NCI-H1417 (cell line): ENCODE data around the gene GPAT3.
"Not testable (repeated sequence)": the region's sequence is repeated elsewhere in the genome, so short reads cannot be mapped to it uniquely, and the experiment has no call there.

Experiments
- DNase-seq, 3 experiments: peaks; one replicate each; lab custom pipeline; 2025; lab: John Stamatoyannopoulos, UW

The GPAT3 gene

DNA sequence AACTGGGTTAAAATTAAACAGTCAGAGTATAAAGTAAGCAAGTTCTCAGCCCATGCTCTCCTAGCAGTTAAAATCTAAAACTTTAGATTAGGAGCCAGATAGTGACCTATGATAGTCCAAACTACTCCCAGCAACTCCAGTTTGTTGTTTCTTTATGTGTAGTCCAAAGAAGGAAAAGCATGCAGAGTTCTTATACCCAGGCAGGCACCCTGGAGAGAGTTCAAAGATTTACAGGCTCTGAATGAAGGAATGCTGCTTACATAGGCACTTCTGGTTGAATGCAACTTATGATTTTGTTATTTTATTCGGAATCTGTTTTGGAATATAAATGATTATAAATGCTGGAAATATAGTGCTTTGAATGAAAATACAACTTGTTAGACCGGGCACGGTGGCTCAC lies 67.2 kb downstream of the GPAT3 start:
- DNase-seq: no peak

DNA sequence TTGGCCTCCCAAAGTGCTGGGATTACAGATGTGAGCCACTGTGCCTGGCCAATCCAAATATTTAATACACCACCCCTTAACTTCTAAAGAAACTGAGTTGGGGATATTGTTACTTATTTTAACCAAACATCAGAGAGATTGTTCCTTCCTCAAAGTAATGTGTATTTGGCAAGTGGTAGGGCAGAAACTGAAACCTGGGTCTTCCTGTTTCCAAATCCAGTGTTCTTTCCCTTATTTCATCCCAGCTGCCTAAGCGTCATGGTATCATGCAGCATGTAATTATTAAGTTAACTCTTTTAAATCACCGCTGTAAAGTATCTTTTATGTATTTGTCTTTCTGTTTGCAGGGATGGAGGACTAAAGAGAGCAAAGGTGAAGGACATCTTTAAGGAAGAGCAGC lies 68.4 kb downstream of the GPAT3 start:
- no peak for DNase-seq

DNA sequence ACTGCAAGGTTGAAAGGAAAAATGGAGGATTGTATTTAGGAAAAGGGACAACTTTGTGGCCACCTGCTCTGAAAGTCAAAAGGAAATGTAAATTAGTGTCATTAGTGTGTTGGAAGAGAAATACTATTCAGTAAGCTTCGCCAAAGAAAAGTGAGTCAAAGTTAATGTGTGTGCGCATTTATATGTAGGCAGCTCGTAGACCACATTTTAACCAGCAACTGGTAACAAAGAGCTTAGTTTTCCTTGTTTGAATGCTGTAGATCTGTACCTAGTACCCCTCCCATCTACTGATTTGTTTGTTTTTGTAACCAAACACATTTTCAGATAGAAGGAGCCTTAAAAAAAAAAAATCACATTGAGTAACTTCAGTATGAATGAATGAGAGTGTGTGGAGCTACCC lies 69.3 kb downstream of the GPAT3 start:
- no peak for DNase-seq

DNA sequence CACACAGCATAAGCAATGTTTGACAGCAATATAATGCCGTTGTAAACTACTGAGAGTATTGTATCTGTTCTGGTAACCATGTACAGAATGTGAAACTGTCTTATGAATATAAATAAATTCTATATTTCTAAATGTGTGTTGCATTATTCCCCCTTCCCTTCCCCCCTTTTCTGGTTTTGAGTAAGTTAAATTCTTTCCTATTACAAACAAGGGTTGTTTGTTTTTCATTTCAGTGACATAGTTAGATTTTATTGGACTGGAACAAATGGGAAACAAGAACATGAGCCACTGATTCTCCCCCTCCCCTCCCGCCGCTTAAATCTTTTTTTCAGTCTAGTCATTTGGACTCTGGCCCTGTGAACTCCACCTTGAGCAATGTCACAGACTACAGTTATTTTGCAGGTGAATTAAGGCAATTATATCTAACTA lies 69.8 kb downstream of the GPAT3 start:
- no peak for DNase-seq

DNA sequence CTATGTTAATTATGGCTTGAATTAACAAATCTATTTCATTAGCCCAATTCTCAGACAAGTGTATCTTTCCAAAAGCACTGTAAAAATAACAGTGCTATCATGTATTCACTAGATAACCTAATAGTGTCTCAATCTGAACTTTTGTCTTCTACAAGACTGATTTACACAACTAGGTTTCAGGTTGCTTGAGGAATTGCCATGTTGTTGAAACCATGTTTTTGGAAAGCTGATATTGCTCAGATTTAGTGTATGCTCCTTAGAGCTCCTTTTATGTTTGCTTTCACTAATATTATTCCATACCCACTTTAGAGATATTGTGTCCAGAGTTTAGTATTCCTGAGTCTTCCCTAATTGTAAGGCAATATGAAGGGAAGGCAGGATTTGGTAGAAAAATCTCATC lies 70.6 kb downstream of the GPAT3 start:
- no peak for DNase-seq

DNA sequence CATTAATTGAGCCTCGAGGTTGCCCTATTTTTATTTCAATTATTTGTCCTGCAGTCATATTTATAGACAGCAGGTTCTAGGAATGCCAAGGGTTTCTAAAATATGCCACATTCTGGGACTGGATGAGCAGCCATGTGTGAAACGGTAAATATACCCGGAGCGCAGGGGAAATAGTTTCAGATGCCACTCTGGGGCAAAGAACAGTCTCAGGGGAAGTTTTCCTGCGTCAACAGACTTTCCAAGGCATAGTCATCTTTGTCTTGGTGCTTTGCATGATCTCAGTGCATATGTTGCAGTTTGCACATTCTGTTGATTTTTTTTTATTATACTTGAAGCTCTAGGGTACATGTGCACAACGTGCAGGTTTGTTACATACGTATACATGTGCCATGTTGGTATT lies 71.0 kb downstream of the GPAT3 start:
- DNase-seq: no peak

DNA sequence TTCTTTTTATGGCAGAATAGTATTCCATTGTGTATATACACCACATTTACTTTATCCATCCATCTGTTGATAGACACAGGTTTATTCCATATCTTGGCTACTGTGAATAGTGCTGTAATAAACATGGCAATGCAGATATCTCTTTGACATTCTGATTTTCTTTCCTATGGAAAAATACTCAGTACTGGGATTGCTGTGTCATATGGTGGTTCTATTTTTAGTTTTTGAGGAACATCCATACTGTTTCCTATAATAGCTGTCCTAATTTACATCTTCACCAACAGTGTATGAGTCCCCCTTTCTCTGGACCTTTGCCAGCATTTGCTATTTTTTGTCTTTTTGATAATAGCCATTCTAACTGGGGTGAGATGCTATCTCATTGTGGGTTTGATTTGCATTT lies 73.5 kb downstream of the GPAT3 start:
- no peak for DNase-seq

DNA sequence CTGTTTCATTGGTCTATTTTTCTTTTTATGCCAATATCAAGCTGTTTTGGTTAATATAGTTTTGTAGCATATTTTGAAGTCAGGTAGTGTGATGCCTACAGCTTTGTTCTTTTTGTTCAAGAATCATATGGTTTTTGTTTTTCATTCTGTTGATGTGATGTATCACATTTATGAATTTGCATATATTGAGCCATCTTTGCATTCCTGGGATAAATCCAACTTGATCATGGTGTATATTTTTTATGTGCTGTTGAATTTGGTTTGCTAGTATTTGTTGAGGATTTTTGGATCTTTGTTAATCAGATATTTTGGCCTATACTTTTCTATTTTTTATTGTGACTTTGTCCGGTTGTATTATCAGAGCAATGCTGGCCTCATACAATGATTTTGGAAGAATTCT lies 74.8 kb downstream of the GPAT3 start:
- DNase-seq: no peak

DNA sequence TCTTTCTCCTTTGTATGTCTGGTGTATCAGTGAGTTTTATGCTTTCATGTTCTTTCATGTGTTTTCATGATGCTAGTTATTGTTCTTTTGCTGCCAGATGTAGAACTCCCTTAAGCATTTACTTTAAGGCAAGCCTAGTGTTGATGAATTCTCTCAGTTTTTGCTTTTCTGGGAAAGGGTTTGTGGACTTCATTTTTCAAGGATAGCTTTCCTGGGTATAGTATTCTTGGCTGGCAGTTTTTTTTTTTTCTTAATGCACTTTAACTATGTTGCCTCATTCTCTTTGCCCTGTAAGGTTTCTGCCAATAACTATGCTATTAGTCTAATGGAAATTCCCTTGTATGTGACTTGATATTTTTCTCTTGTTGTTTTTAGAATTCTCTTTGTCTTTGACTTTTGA lies 77.1 kb downstream of the GPAT3 start:
- DNase-seq: no peak

DNA sequence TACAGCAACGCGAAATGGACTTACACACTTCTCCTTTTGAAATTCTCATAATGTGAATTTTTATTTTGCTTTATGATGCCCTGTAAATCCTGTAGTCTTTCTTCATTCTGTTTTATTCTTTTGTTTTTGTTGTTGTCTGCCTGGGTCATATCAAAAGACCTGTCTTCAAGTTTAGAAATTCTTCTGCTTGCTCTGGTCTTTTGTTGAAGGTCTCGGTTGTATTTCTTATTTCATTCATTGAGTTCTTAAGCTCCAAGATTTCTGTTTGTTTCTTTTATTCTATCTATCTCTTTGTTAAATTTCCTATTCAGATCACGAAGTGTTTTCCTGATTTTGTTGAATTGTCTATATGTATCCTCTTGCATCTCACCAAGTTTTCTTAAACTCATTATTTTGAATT lies 78.1 kb downstream of the GPAT3 start:
- DNase-seq: no peak

DNA sequence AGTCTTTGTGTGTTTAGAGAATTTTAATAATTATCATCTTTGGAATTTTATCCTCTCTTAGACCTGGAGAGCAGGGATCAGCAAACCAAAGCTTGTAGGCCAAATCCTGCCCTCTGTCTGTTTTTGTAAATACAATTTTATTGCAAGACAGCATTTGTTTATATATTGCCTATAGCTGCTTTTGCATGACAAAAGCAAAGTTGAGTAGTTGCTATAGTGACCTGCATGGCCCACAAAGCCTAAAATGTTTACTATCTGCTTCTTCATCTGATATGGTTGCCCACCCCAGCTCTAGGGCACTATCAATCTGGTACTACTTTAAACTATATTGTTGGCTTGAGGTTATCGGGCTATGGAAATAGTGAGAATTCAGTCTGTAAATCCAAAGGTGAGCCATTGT lies 80.3 kb downstream of the GPAT3 start:
- DNase-seq: no peak

DNA sequence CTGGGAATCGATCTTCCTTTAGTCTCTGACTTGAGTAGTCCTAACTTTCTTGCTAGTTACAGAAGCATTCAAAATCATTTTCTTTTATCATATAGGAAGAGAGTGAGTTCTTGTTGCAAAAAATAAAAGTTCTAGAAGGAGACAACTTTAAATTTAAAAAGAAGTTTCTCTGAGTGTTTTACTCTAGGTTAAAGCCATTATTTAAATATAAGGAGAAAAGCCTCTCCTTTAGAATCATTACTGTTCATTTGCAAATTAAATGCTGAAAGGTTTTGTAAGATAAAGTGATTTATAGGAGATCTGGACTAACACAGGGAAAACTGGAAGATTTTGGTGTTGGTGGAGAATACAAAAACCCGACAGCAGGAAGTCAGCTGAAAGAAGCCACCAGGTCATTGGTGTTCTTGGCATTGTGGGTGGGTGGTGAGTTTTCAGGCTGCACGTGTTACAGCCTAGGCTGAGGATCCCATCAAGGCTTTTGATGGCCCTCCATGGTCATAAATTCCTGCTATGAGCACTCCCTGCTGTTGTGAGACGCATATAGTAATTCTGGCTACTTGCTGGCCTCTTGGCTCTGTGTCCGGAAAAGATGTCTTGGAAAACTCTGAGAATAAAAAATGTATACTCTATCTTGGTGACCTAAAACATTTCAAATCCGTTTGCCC lies 81.6 kb downstream of the GPAT3 start:
- no peak for DNase-seq

DNA sequence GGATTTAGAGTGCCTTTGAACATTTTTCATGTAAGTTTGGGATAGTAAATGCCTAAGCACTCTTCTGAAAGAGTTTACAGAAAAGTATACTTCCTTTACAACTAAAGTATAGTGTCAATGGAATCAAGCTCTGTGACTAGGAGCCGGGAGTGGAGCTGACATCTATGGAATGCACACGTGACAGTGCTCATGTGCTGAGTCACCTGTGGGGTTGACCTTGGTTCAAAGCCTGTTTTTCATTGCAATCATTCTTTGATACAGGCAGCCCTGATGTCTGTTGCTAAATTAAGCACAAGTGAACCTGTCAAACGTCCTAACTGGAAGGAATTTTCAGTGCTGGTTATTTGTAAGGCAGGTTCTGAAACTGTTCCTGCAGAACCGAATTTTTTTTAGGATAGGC lies 82.5 kb downstream of the GPAT3 start:
- no peak for DNase-seq

DNA sequence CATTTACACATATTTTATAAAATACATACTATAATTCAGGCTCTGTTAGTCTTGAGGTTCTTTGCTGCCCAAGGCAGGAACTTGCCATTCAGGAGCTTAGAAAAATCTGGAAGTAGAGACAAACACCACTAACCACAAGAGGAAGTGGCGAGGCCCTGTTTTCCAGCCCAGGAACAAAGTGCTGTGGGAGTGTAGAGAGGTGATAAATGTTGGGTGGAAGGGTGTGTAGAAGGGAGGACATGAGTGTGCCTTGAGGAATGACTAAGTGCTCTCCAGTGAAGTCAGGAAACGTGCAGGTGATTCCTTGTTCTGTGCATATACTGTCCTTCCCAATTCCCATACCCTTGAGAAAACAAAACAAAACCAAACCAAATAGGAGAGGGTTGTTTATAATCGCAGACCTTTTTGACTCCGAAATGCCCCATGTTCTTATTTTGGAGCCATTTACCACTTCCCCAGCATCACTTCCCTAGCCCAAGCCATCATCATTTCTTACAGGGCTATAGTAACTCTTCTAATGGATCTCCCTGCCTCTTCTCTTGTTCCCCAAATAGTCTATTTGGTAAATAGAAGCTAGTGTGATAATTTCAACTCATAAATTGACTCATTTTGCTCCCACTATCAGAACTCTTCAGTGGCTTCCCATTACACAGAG lies 83.2 kb downstream of the GPAT3 start:
- DNase-seq: no peak

DNA sequence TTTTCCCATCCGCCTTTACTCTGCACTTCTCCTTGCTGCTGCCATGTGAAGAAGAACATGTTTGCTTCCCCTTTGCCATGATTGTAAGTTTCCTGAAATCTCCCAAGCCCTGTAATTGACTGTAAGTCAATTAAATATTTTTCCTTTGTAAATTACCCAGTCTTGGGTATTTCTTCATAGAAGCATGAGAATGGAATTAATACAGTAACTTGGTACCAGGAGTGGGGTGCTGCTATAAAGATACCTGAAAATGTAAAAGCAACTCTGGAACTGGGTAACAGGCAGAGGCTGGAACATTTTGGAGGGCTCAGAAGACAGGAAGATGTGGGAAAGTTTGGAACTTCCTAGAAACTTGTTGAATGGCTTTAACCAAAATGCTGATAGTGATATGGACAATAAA lies 86.2 kb downstream of the GPAT3 start:
- not testable (repeated sequence) for DNase-seq

DNA sequence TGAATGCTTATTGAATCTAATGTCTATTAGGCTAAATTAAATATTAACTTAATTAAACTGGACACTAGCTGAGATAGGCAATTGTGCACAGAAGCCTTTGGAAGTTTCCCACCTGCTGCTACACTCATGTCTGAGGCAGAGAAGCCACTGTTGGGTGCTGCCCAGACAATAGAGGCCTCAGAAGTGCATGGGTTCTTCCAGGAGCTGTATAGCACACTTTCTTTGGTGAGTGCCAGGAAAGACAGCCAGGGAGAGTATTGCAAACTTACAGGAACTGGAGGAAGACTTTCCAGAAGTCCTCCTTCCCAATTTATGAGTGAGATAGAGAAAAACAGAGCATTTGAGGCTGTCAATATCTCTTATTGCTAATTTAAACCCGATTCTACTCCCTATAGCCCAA lies 89.9 kb downstream of the GPAT3 start:
- DNase-seq: no peak

DNA sequence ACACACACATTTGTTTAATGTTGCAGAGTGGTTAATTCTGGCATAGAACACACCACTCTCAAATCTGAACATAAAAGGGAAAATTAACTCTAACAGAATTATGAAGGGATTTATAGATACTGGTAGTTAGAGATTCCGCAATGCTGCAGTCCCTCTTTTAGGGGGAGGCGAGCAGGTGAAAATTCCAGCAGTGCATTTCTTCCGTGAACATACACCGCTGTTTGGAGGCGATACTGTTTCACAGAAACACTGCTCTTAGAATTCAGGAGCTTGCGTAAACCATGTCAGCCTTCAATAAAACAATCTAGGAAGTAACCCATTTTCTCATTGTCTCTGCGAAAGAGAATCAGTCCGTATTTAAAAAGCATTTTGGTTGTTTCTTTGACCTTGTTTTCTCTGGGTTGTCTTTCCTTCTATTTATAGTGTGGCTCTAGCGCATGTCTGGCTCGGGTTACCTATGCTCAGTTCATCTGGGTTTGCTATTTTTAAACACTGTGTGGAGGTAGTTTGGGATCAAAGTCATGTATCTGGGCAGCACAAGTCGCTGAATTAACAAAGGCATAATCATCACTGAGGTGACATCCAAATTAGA lies 90.4 kb downstream of the GPAT3 start:
- peak in 1 of 3 experiments; percentile 11 for DNase-seq

DNA sequence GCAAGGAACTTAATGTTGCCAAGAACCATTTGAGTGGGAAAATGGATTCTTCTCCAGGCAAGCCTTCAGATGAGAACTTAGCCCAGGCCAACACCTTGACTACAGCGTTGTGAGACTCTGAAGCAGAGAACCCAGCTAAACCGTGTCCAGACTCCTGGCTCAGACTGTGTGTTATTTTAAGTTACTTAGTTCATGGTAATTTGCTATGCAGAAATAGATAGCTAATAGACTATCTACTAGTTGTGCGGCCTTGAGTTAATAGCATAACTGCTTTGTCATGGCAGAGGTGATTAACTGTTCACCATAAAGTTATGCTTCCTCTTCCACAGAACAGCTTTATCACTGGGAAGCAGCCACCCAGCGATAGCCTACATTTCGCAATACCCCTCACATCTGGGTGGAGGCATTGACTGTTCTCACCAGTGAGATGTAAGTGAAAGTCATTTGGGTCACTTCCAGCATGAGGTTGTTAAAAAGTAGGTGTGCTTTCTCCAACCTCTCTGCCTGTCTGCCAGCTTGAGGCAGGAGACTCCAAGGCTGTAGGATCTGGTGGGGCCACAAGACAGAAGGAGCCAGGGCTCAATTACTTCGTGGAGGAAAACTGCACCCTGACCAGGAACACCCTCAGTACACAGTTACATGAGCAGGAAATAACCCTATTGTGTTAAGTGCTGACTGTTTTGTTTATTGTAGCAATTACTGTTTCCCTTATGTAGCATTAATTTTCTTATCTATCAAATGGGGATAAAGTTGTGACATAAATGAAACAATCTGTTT lies 94.2 kb downstream of the GPAT3 start:
- DNase-seq: no peak

DNA sequence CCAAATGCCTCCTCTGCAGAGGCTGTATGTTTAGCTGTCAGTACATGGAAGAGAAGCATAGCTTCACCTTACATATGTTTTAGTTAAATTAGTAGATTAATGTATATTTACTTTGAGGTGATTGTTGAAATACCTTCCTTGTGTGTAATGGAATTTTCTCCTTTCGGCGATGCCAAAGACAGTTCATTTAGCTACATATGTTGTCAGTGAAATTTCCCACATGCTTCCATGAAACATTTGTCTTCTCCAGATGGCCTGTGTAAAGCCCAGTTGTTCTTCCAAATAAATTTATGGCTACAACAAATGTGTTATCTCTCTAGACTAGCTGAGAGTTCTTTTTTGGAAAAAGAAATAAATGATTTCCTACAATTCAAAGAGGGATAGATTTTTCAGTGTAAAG lies 95.2 kb downstream of the GPAT3 start:
- DNase-seq: no peak

DNA sequence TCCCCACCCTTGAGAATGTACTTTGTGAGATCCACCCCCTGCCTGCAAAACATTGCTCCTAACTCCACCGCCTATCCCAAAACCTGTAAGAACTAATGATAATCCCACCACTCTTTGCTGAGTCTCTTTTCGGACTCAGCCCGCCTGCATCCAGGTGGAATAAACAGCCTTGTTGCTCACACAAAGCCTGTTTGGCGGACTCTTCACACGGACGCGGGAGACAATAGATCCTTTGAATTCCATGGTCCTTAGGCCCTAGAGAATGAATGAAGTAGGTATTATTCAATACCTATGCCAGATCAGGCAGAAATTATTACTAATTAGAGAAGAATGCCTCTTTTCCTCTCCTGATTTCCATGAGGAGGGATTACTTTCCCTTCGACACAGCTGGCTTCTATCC lies 101.0 kb downstream of the GPAT3 start:
- DNase-seq: no peak

DNA sequence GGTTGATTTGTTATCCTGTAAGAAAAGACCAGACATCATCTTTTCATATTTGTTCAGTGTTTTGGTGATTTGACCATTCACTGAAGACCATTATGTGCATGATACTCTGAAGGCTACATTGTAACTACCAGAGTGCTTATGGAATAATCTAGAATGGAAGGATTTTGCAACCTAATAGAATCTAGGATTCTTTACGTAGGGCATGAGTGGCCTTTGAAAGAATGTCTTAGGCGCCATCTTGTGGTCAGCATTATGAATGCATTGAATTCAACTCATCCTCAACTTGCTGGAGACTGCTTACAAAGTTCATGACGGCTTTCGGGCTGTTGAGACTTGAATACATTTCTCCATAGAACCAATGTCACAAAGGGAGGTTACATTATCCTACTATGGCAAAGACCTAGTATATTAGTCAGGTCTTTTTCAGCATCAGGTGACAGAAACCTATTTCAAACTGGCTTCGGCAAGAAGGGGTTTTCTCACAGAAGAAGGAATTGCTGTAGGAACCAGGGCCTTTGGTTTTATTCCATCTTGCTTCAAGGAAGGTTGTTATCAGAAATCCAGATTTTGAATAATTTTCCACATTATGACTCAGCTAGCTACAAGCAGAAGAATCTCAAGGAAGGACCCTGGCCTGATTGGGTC lies 104.1 kb downstream of the GPAT3 start:
- peak; percentile 43 to 85 (median 73) for DNase-seq

DNA sequence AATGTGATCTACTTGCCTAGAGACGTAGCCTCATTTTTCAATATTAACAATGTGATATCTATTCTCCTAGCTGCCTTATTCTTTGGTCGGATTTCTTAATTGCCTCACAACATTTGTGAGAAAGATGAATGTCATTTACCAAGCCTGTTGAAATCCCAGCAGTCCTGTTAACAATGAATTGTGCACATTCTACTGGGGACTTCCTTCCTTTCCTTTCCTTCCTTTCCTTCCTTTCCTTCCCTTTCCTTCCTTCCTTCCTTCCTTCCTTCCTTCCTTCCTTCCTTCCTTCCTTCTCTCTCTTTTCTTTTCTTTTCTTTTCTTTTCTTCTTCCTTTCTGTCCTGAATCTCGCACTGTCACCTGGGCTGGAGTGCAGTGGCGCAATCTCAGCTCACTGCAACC lies 107.1 kb downstream of the GPAT3 start:
- DNase-seq: no peak
